ENCODE data around the gene CD58. TPM values are rescaled to one million over a fixed set of nuclear protein-coding genes. Genes with fewer than 3 reads are reported as not detected.
A peak's percentile ranks its signal among the peaks of the same experiment; 100 is the strongest.

CD58 gene
- total and polyA plus RNA-seq, 9 of the 15 experiments (the other 6 are each of a cell fraction or from before 2014, with no cell fraction given): 18.1 to 113 (median 37.4) TPM

GRCh38 chr1:116546354-116546977 is 24.4 kb downstream of the CD58 start:
- WGBS (ENCODE audit: insufficient coverage, low coverage, missing lambda C conversion rate): 48% methylated on average over 4 of the region's 4 CpGs
- no peak overlapping the region for H3K9ac ChIP-seq (ENCODE audit: insufficient read depth in 1 of 2, low read depth in 2 of 2, low read length in 2 of 2)
- peaks cover 2 to 14% of the 10 kb centered on the region in 2 experiments for H3K4me1 ChIP-seq (replicated peaks in 1 of 2; ENCODE audit: control insufficient read depth in 2 of 2, insufficient read depth in 2 of 2, low read length in 2 of 2)
- ATAC-seq (peak; percentile 49), DNase-seq (ENCODE audit: extremely low read depth in 1 of 4, low spot score in 3 of 4) (peak in 1 of 4 experiments; percentile 43), FAIRE-seq (no peak)
- H3K4me3 ChIP-seq: no peak overlapping the region
- no peaks in the 10 kb centered on the region for H3K9me3 ChIP-seq (replicated peaks; ENCODE audit: control insufficient read depth, insufficient read depth, low read depth, low read length)
- H3K27ac ChIP-seq (ENCODE audit: extremely low read depth, low read depth, low read length): no peak overlapping the region
- intact Hi-C loops (cut with micrococcal nuclease): no loop called here
- H3K36me3 ChIP-seq (ENCODE audit: control insufficient read depth, insufficient read depth, low read length): peaks cover 31% of the 10 kb centered on the region; the same call in 2 of the 3 replicates
- no peaks in the 10 kb centered on the region for H4K20me1 ChIP-seq (replicated peaks; ENCODE audit: control insufficient read depth, insufficient read depth, low read length)
- ChIA-PET CTCF (ENCODE audit: low intra/inter-chr PET ratio) (no interaction called here), POLR2A (interaction anchor here (0.6 to 1.5 kb wide), 4 partner anchors 13 to 63 kb away, joined by 3 read pairs; no protein-coding TSS in a partner anchor)
- no peaks in the 10 kb centered on the region for H3K27me3 ChIP-seq (ENCODE audit: control insufficient read depth in 2 of 2, insufficient read depth in 2 of 2, low read length in 2 of 2)
- in situ Hi-C loops (cut with MboI): no loop called here
- no peak overlapping the region for H2AFZ ChIP-seq (ENCODE audit: low read depth, low read length)
- H3K9me1 ChIP-seq (ENCODE audit: control insufficient read depth, insufficient read depth, low read length): no peaks in the 10 kb centered on the region
- peaks cover 54% of the 10 kb centered on the region for H3K79me2 ChIP-seq (ENCODE audit: control insufficient read depth, insufficient read depth, low read length)
- no TSS peak for BruUV-seq (replicated peaks)
- no peak overlapping the region for H3K4me2 ChIP-seq (ENCODE audit: insufficient read depth, low read length)
- TF ChIP-seq HNRNPLL (IDR thresholded peaks at IDR 0.05; ENCODE audit: low read depth, low read length, poor library complexity, severe bottlenecking): no peak
- no peak for TF ChIP-seq HOXB6 (CRISPR knock-in tag; IDR thresholded peaks at IDR 0.05; ENCODE audit: borderline replicate concordance)
- TF ChIP-seq ZNF239 (CRISPR knock-in tag; IDR thresholded peaks at IDR 0.05): no peak
- no peak for TF ChIP-seq ZBTB11 (CRISPR knock-in tag; IDR thresholded peaks at IDR 0.05)
- TF ChIP-seq ZKSCAN3 (CRISPR knock-in tag; IDR thresholded peaks at IDR 0.05): no peak
- no peak for TF ChIP-seq ZNF175 (CRISPR knock-in tag; IDR thresholded peaks at IDR 0.05; ENCODE audit: low read depth)
- TF ChIP-seq TCF3 (CRISPR knock-in tag; IDR thresholded peaks at IDR 0.05): peak; percentile 34; the same call in 1 of the 2 replicates
- TF ChIP-seq, protein P1, sequence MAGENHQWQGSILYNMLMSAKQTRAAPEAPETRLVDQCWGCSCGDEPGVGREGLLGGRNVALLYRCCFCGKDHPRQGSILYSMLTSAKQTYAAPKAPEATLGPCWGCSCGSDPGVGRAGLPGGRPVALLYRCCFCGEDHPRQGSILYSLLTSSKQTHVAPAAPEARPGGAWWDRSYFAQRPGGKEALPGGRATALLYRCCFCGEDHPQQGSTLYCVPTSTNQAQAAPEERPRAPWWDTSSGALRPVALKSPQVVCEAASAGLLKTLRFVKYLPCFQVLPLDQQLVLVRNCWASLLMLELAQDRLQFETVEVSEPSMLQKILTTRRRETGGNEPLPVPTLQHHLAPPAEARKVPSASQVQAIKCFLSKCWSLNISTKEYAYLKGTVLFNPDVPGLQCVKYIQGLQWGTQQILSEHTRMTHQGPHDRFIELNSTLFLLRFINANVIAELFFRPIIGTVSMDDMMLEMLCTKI (IDR thresholded peaks at IDR 0.05; ENCODE audit: partially characterized antibody): no peak
- no peak for TF ChIP-seq ZSCAN32 (CRISPR knock-in tag; IDR thresholded peaks at IDR 0.05)
- TF ChIP-seq, protein P2, sequence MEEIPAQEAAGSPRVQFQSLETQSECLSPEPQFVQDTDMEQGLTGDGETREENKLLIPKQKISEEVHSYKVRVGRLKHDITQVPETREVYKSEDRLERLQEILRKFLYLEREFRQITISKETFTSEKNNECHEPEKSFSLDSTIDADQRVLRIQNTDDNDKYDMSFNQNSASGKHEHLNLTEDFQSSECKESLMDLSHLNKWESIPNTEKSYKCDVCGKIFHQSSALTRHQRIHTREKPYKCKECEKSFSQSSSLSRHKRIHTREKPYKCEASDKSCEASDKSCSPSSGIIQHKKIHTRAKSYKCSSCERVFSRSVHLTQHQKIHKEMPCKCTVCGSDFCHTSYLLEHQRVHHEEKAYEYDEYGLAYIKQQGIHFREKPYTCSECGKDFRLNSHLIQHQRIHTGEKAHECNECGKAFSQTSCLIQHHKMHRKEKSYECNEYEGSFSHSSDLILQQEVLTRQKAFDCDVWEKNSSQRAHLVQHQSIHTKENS (CRISPR knock-in tag; IDR thresholded peaks at IDR 0.05): no peak
- TF ChIP-seq, protein P3, sequence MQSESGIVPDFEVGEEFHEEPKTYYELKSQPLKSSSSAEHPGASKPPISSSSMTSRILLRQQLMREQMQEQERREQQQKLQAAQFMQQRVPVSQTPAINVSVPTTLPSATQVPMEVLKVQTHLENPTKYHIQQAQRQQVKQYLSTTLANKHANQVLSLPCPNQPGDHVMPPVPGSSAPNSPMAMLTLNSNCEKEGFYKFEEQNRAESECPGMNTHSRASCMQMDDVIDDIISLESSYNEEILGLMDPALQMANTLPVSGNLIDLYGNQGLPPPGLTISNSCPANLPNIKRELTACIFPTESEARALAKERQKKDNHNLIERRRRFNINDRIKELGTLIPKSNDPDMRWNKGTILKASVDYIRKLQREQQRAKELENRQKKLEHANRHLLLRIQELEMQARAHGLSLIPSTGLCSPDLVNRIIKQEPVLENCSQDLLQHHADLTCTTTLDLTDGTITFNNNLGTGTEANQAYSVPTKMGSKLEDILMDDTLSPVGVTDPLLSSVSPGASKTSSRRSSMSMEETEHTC (IDR thresholded peaks at IDR 0.05): no peak
- TF ChIP-seq NUFIP1 (IDR thresholded peaks at IDR 0.05; ENCODE audit: partially characterized antibody): no peak
- TF ChIP-seq C11orf30 (IDR thresholded peaks at IDR 0.05; ENCODE audit: low read depth): 0 out of 2 replicates have a peak, but pooled peaks have one; percentile 14
- no peak for TF ChIP-seq MYBL2 (IDR thresholded peaks at IDR 0.05; ENCODE audit: low read depth)
- no peak for TF ChIP-seq MYBL2 (CRISPR knock-in tag; IDR thresholded peaks at IDR 0.05; ENCODE audit: borderline replicate concordance)
